H9 (cell line): ENCODE measurements around the gene BCAS4. TPM values are rescaled to one million over a fixed set of nuclear protein-coding genes. Genes with fewer than 3 reads are reported as not detected.

Source experiments
- DNase-seq: peaks from one replicate; pipeline ENCODE4 v3.0.0-alpha.2; 2017
- H2AFZ ChIP-seq: one replicate; pipeline ENCODE4 v1.6.1; 2013; ENCODE audit warnings: mild to moderate bottlenecking, low read length, control low read depth, moderate library complexity
- H2AK5ac ChIP-seq: 2 replicates; pipeline ENCODE4 v1.6.1; 2013; ENCODE audit warnings: low read length, control low read depth, mixed read lengths; ENCODE audit not compliant: insufficient read length
- H2BK120ac ChIP-seq: one replicate; pipeline ENCODE4 v1.6.1; 2013; ENCODE audit warnings: low read depth, mild to moderate bottlenecking, low read length, control low read depth, inconsistent platforms; ENCODE audit not compliant: poor library complexity, severe bottlenecking
- H2BK12ac ChIP-seq: 2 replicates; pipeline ENCODE4 v1.6.1; 2013; ENCODE audit warnings: low read length, control low read depth, mixed read lengths, low read depth; ENCODE audit not compliant: insufficient read length
- H2BK15ac ChIP-seq: 2 replicates; pipeline ENCODE4 v1.6.1; 2013; ENCODE audit warnings: low read depth, low read length, control low read depth
- H2BK20ac ChIP-seq: one replicate; pipeline ENCODE4 v1.6.1; 2013; ENCODE audit warnings: low read depth, mild to moderate bottlenecking, low read length, control low read depth, inconsistent platforms; ENCODE audit not compliant: poor library complexity, severe bottlenecking
- H2BK5ac ChIP-seq: 2 replicates; pipeline ENCODE4 v1.6.1; 2013; ENCODE audit warnings: low read length, control low read depth, mixed read lengths; ENCODE audit not compliant: insufficient read length
- H3K14ac ChIP-seq: 2 replicates; pipeline ENCODE4 v1.6.1; 2013; ENCODE audit warnings: low read length, control low read depth; ENCODE audit not compliant: insufficient read depth
- H3K18ac ChIP-seq: 2 replicates; pipeline ENCODE4 v1.6.1; 2013; ENCODE audit warnings: low read depth, mild to moderate bottlenecking, mixed read lengths, low read length, control low read depth; ENCODE audit not compliant: insufficient read length
- H3K23ac ChIP-seq: 2 replicates; pipeline ENCODE4 v1.6.1; 2013; ENCODE audit warnings: low read length, control low read depth, mixed read lengths, low read depth; ENCODE audit not compliant: insufficient read length
- H3K23me2 ChIP-seq: 2 replicates; pipeline ENCODE4 v1.6.1; 2013; ENCODE audit warnings: low read depth, mild to moderate bottlenecking, mixed read lengths, low read length, control low read depth; ENCODE audit not compliant: insufficient read length, poor library complexity, severe bottlenecking
- H3K27ac ChIP-seq: 2 replicates; pipeline ENCODE4 v1.5.1; 2013; ENCODE audit warnings: low read length, control low read depth, mixed read lengths, low read depth; ENCODE audit not compliant: insufficient read length
- H3K27me3 ChIP-seq: 2 replicates; pipeline ENCODE4 v1.6.1; 2013; ENCODE audit warnings: low read length, control low read depth, inconsistent platforms; ENCODE audit not compliant: insufficient read depth
- H3K4ac ChIP-seq: 2 replicates; pipeline ENCODE4 v1.6.1; 2013; ENCODE audit warnings: low read depth, mild to moderate bottlenecking, control low read depth, inconsistent platforms, low read length, moderate library complexity
- H3K4me1 ChIP-seq: 2 replicates; pipeline ENCODE4 v1.6.1; 2013; ENCODE audit warnings: low read length, control low read depth, inconsistent platforms; ENCODE audit not compliant: insufficient read depth
- H3K4me2 ChIP-seq: 2 replicates; pipeline ENCODE4 v1.6.1; 2013; ENCODE audit warnings: low read length, control low read depth, mixed read lengths; ENCODE audit not compliant: insufficient read length, insufficient read depth
- H3K56ac ChIP-seq: 2 replicates; pipeline ENCODE4 v1.6.1; 2013; ENCODE audit warnings: low read depth, mild to moderate bottlenecking, mixed read lengths, low read length, control low read depth; ENCODE audit not compliant: insufficient read length
- H3K79me1 ChIP-seq: 2 replicates; pipeline ENCODE4 v1.6.1; 2013; ENCODE audit warnings: low read depth, mild to moderate bottlenecking, moderate library complexity, low read length, control low read depth, inconsistent platforms; ENCODE audit not compliant: insufficient read depth, poor library complexity, severe bottlenecking
- H3K79me2 ChIP-seq: 2 replicates; pipeline ENCODE4 v1.6.1; 2013; ENCODE audit warnings: low read length, control low read depth, inconsistent platforms; ENCODE audit not compliant: insufficient read depth
- H3K9ac ChIP-seq: 2 replicates; pipeline ENCODE4 v1.6.1; 2013; ENCODE audit warnings: low read length, control low read depth, mixed read lengths; ENCODE audit not compliant: insufficient read length; ENCODE audit errors: extremely low read depth
- H3K9me3 ChIP-seq: one replicate; pipeline ENCODE4 v1.6.1; 2013; ENCODE audit warnings: low read depth, low read length, inconsistent platforms; ENCODE audit not compliant: control insufficient read depth
- H3T11ph ChIP-seq: one replicate; pipeline ENCODE4 v1.6.1; 2013; ENCODE audit warnings: mild to moderate bottlenecking, low read length, control low read depth, inconsistent platforms
- H4K20me1 ChIP-seq: one replicate; pipeline ENCODE4 v1.6.1; 2013; ENCODE audit not compliant: control insufficient read depth, insufficient read length, insufficient read depth
- H4K5ac ChIP-seq: 2 replicates; pipeline ENCODE4 v1.6.1; 2013; ENCODE audit warnings: low read depth, mild to moderate bottlenecking, mixed read lengths, low read length, control low read depth; ENCODE audit not compliant: insufficient read length
- H4K8ac ChIP-seq: replicated peaks from 2 replicates; pipeline ENCODE4 v1.6.1; 2013; ENCODE audit warnings: low read length, control low read depth, mixed read lengths, low read depth; ENCODE audit not compliant: insufficient read length
- H4K91ac ChIP-seq: 2 replicates; pipeline ENCODE4 v1.6.1; 2013; ENCODE audit warnings: low read depth, mild to moderate bottlenecking, moderate library complexity, mixed read lengths, low read length, control low read depth; ENCODE audit not compliant: insufficient read length
- H3K27ac Mint-ChIP-seq, 3 experiments: 2 replicates in 2 of 3; 3 replicates in 1 of 3; pipeline ENCODE4 v1.8.0; 2020 to 2021; ENCODE audit warnings: mixed read lengths in 3 of 3, mild to moderate bottlenecking in 1 of 3, moderate library complexity in 1 of 3
- H3K27me3 Mint-ChIP-seq: 2 replicates; pipeline ENCODE4 v1.8.0; 2021; ENCODE audit warnings: low read depth, mild to moderate bottlenecking, moderate library complexity, mixed read lengths
- H3K36me3 Mint-ChIP-seq, 3 experiments: 2 replicates in 2 of 3; 3 replicates in 1 of 3; pipeline ENCODE4 v1.8.0; 2020 to 2021; ENCODE audit warnings: low read depth in 3 of 3, mixed read lengths in 3 of 3; ENCODE audit not compliant: insufficient read depth in 1 of 3
- H3K4me1 Mint-ChIP-seq, 2 experiments: 2 replicates each; pipeline ENCODE4 v1.8.0; 2020; ENCODE audit warnings: mixed read lengths in 2 of 2
- H3K4me3 Mint-ChIP-seq, 2 experiments: 2 replicates in 1 of 2; 3 replicates in 1 of 2; pipeline ENCODE4 v1.8.0; 2020 to 2021; ENCODE audit warnings: mild to moderate bottlenecking in 2 of 2, mixed read lengths in 2 of 2, moderate library complexity in 1 of 2
- H3K9me3 Mint-ChIP-seq, 2 experiments: 2 replicates in 1 of 2; 3 replicates in 1 of 2; pipeline ENCODE4 v1.8.0; 2020; ENCODE audit warnings: mild to moderate bottlenecking in 2 of 2, mixed read lengths in 2 of 2, moderate library complexity in 1 of 2
- CTCF ChIP-seq: fragments of 200-600 bp; sonication (generic); conservative IDR thresholded peaks from 3 replicates; pipeline ENCODE4 v1.8.0; 2021; ENCODE audit warnings: antibody characterized with exemption, mild to moderate bottlenecking
- WGBS: extraction: QIAGEN DNeasy Blood & Tissue Kit; methylation state at CpG from one replicate; pipeline ENCODE4 v1.1.7; 2013; ENCODE audit warnings: missing lambda C conversion rate, low lambda C conversion rate, mixed read lengths; ENCODE audit not compliant: insufficient read length; ENCODE audit errors: extremely low coverage; 5-methylcytosine and 5-hydroxymethylcytosine counted together
- total RNA-seq: library from RNA; stranded (reverse); gene quantifications from 2 replicates; pipeline ENCODE4 v1.2.1, GENCODE V29; 2021

The BCAS4 gene
- total RNA-seq, 1 experiment from 2014 or later, result 16.9 TPM

DNA sequence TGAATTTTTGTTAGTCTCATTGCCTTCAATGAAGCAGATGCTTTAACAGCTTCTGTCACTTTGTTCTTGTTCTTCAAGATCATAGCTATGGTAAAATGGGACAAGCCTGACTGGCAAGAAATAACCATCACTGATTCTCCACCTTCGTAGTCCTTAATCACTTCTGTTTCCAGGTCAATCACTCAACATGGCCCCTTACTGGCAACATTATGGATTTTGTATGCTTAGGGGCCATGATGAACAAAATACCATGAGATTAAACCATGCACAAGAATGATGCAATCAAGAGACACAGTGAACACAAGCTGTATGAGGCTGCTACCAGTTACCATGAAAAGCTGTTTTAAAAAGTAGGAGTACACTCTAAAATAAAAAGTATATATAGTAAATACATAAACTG lies 103.6 kb downstream of the BCAS4 start:
- peak overlapping the region in 1 of 3 experiments; percentile 62; a peak in 1 of 7 replicates for H3K27ac Mint-ChIP-seq
- Histone ChIP-seq H2BK120ac (no peak overlapping the region), H3K23ac (no peak overlapping the region), H3K79me2 (peaks cover 8% of the 10 kb centered on the region; the same call in 1 of the 2 replicates), H3K18ac (no peak overlapping the region), H3K56ac (no peak overlapping the region), H3K9me3 (no peaks in the 10 kb centered on the region), H4K5ac (no peak overlapping the region), H3K79me1 (peaks cover 6% of the 10 kb centered on the region), H3K4ac (no peak overlapping the region), H3K4me2 (no peak overlapping the region), H2BK5ac (no peak overlapping the region), H4K20me1 (no peaks in the 10 kb centered on the region), H3K4me1 (no peaks in the 10 kb centered on the region), H3T11ph (no peak overlapping the region), H2AK5ac (no peak overlapping the region), H2BK20ac (no peak overlapping the region), H4K8ac (no peak overlapping the region), H3K9ac (no peak overlapping the region), H2BK12ac (no peak overlapping the region), H3K23me2 (no peaks in the 10 kb centered on the region), H2BK15ac (no peak overlapping the region), H4K91ac (no peak overlapping the region), H2AFZ (no peak overlapping the region), H3K14ac (no peak overlapping the region), H3K27ac (no peak overlapping the region), H3K27me3 (no peaks in the 10 kb centered on the region)
- no peak for TF ChIP-seq CTCF
- no CpG with 5 or more reads among the region's 1 CpG for WGBS
- no peak overlapping the region for H3K4me3 Mint-ChIP-seq
- H3K27me3 Mint-ChIP-seq, result no peaks in the 10 kb centered on the region; the same call in 1 of the 2 replicates
- H3K9me3 Mint-ChIP-seq, result no peaks in the 10 kb centered on the region
- H3K36me3 Mint-ChIP-seq, result peaks cover 45 to 98% (median 73%) of the 10 kb centered on the region in 3 experiments; a peak in 6 of 7 replicates
- DNase-seq, result no peak
- no peaks in the 10 kb centered on the region for H3K4me1 Mint-ChIP-seq
